Retinal pigment epithelial cell (primary cell): ENCODE measurements around the gene TPCN1.

Source experiments
- DNase-seq: peaks from one replicate; pipeline ENCODE4 v3.0.0-alpha.2; 2010; ENCODE audit warnings: low read depth
- H3K4me3 ChIP-seq: 2 replicates; pipeline ENCODE4 v1.5.1; 2011; ENCODE audit warnings: mild to moderate bottlenecking, low read length, control low read depth, moderate library complexity
- TF ChIP-seq, protein P1 (sequence below): conservative IDR thresholded peaks from 2 replicates; pipeline ENCODE4 v1.5.1; 2011; ENCODE audit warnings: low read depth, low read length, control low read depth, inconsistent platforms

TPCN1 gene

GRCh38 chr12:113277511-113277910, 56.2 kb downstream of the TPCN1 start:
- TF ChIP-seq, protein P1, sequence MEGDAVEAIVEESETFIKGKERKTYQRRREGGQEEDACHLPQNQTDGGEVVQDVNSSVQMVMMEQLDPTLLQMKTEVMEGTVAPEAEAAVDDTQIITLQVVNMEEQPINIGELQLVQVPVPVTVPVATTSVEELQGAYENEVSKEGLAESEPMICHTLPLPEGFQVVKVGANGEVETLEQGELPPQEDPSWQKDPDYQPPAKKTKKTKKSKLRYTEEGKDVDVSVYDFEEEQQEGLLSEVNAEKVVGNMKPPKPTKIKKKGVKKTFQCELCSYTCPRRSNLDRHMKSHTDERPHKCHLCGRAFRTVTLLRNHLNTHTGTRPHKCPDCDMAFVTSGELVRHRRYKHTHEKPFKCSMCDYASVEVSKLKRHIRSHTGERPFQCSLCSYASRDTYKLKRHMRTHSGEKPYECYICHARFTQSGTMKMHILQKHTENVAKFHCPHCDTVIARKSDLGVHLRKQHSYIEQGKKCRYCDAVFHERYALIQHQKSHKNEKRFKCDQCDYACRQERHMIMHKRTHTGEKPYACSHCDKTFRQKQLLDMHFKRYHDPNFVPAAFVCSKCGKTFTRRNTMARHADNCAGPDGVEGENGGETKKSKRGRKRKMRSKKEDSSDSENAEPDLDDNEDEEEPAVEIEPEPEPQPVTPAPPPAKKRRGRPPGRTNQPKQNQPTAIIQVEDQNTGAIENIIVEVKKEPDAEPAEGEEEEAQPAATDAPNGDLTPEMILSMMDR: no peak
- H3K4me3 ChIP-seq: no peak overlapping the region
- no peak for DNase-seq

DNA sequence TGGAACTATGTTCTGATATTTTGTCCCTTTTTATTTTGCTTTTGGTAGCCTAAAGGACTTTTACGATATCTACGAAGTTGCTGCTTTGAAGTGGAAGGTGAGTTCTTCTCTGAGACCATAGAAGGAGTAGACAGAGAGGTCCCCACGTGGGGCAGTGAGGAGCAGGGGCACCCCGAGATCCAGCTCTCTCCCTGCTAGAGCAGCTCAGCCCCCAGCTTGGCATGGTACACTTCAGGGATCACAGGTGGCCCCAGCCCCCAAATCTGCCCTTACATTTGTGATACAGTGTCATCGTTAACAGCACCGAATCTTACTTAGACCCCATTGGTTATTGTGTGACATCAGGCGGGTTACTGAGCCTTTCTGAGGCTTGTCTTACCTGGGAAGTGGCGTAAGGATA, 56.9 kb downstream of the TPCN1 start:
- DNase-seq: no peak
- no peak overlapping the region for H3K4me3 ChIP-seq
- TF ChIP-seq, protein P1: no peak

GRCh38 chr12:113278633-113279032, 57.4 kb downstream of the TPCN1 start:
- TF ChIP-seq, protein P1: no peak
- H3K4me3 ChIP-seq: no peak overlapping the region
- DNase-seq: no peak

GRCh38 chr12:113284751-113285150, 63.5 kb downstream of the TPCN1 start:
- TF ChIP-seq, protein P1: no peak
- no peak overlapping the region for H3K4me3 ChIP-seq
- no peak for DNase-seq

- TF ChIP-seq, protein P1: no peak
- DNase-seq: no peak
- H3K4me3 ChIP-seq: no peak overlapping the region
These were observed 64.7 kb downstream of the TPCN1 start for GRCh38 chr12:113285679-113286610.

DNA sequence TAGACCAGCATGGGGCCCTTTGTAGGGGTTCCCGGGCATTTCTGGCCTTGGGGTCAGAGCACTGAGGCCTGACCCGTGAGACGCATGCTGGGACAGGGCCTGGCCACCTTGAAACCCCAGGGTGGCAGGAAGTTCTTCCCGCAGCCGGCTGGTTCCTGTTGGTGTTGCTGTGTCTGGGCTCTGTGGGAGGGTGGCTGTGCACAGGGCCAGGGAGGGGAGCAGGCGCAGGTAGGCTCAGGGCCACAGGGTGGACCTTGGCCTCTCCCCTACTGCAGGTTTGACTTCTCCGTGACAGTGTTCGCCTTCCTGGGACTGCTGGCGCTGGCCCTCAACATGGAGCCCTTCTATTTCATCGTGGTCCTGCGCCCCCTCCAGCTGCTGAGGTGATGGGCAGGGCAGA, 65.4 kb downstream of the TPCN1 start:
- TF ChIP-seq, protein P1: no peak
- DNase-seq: no peak
- no peak overlapping the region for H3K4me3 ChIP-seq

GRCh38 chr12:113287146-113287898, 66.1 kb downstream of the TPCN1 start:
- TF ChIP-seq, protein P1: no peak
- H3K4me3 ChIP-seq: no peak overlapping the region
- DNase-seq: no peak
